SU-DHL-6 (cell line): ENCODE data around the gene GTF2H3.

ENCODE experiments used
- H2AFZ ChIP-seq: fragments of 200-600 bp; sonication (generic); 2 replicates; pipeline ENCODE4 v1.6.1; 2014; ENCODE audit warnings: low read depth, mild to moderate bottlenecking, moderate library complexity, mixed read lengths, antibody characterized with exemption, low read length; ENCODE audit not compliant: severe bottlenecking
- H3F3A ChIP-seq: fragments of 200-600 bp; shearing (Covaris generic); 2 replicates; pipeline ENCODE4 v1.6.0; 2016; ENCODE audit warnings: antibody characterized with exemption, mild to moderate bottlenecking; ENCODE audit not compliant: insufficient read depth
- H3K27ac ChIP-seq: fragments of 200-600 bp; sonication (generic); 2 replicates; pipeline ENCODE4 v1.5.1; 2016; ENCODE audit warnings: low read depth, mild to moderate bottlenecking, low read length, moderate library complexity, mixed read lengths
- H3K27me3 ChIP-seq: fragments of 200-600 bp; sonication (generic), shearing (Covaris generic); 2 replicates; pipeline ENCODE4 v1.6.0; 2014; ENCODE audit warnings: mild to moderate bottlenecking, low read length
- H3K36me3 ChIP-seq: fragments of 200-600 bp; sonication (generic); 2 replicates; pipeline ENCODE4 v1.6.1; 2014; ENCODE audit warnings: mild to moderate bottlenecking, low read length, mixed read lengths
- H3K4me2 ChIP-seq: fragments of 300-600, 200-600 bp; shearing (Covaris generic), sonication (generic); 2 replicates; pipeline ENCODE4 v1.6.0; 2014; ENCODE audit warnings: low read length, low read depth, mild to moderate bottlenecking; ENCODE audit not compliant: poor library complexity, severe bottlenecking
- H3K4me3 ChIP-seq: fragments of 200-600 bp; sonication (generic); 2 replicates; pipeline ENCODE4 v1.5.1; 2014; ENCODE audit warnings: antibody characterized with exemption, low read length, mild to moderate bottlenecking, mixed read lengths; ENCODE audit not compliant: insufficient read depth, poor library complexity, severe bottlenecking
- H3K79me2 ChIP-seq: fragments of 200-600 bp; sonication (generic); 2 replicates; pipeline ENCODE4 v1.6.1; 2014; ENCODE audit warnings: mild to moderate bottlenecking, low read length, moderate library complexity; ENCODE audit not compliant: insufficient read depth
- H3K9ac ChIP-seq: fragments of 200-600 bp; sonication (generic); 2 replicates; pipeline ENCODE4 v1.7.0; 2014; ENCODE audit warnings: mild to moderate bottlenecking, low read length
- H3K9me2 ChIP-seq: fragments of 200-600 bp; sonication (generic); replicated peaks from 2 replicates; pipeline ENCODE4 v1.6.1; 2014; ENCODE audit warnings: low read length; ENCODE audit not compliant: insufficient read depth
- H3K9me3 ChIP-seq: fragments of 200-600 bp; sonication (generic); 2 replicates; pipeline ENCODE4 v1.6.1; 2014; ENCODE audit warnings: low read length, mixed read lengths; ENCODE audit not compliant: insufficient read depth
- H4K20me1 ChIP-seq: fragments of 200-600 bp; sonication (generic); 2 replicates; pipeline ENCODE4 v1.6.1; 2014; ENCODE audit warnings: low read depth, mild to moderate bottlenecking, antibody characterized with exemption, low read length, moderate library complexity, mixed read lengths
- EZH2phosphoT487 ChIP-seq: fragments of 200-600 bp; sonication (generic), shearing (Covaris generic); conservative IDR thresholded peaks from 2 replicates; pipeline ENCODE4 v1.6.1; 2018; ENCODE audit warnings: mild to moderate bottlenecking, antibody characterized with exemption, low read length, moderate library complexity, mixed read lengths
- TF ChIP-seq, protein P1 (sequence below): fragments of 200-600 bp; sonication (generic); IDR thresholded peaks from one replicate; pipeline ENCODE4 v1.5.1; 2017; ENCODE audit warnings: antibody characterized with exemption, mild to moderate bottlenecking, low read length, moderate library complexity; ENCODE audit not compliant: insufficient read depth, poor library complexity, severe bottlenecking

Gene GTF2H3

DNA sequence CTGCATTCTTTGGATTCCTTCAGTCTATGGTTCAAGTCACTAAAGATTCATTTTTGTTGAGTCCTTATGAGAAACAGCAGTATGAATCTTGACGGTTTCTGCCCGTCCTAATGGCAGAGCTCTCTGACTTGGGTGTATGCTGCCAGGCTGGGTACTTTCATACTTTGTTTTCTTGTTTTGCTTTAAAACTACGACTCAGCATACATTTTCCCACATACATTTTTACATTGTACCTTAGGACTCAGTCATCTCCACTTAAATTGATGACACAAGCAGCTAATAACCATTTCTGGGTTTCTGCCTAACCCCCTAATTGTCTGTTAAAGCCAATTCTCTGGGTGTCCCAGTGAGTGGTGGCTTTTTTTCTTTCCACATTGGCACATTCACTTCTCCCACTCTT is 36.5 kb upstream of the GTF2H3 start:
- TF ChIP-seq, protein P1, sequence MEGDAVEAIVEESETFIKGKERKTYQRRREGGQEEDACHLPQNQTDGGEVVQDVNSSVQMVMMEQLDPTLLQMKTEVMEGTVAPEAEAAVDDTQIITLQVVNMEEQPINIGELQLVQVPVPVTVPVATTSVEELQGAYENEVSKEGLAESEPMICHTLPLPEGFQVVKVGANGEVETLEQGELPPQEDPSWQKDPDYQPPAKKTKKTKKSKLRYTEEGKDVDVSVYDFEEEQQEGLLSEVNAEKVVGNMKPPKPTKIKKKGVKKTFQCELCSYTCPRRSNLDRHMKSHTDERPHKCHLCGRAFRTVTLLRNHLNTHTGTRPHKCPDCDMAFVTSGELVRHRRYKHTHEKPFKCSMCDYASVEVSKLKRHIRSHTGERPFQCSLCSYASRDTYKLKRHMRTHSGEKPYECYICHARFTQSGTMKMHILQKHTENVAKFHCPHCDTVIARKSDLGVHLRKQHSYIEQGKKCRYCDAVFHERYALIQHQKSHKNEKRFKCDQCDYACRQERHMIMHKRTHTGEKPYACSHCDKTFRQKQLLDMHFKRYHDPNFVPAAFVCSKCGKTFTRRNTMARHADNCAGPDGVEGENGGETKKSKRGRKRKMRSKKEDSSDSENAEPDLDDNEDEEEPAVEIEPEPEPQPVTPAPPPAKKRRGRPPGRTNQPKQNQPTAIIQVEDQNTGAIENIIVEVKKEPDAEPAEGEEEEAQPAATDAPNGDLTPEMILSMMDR: no peak
- no peak for TF ChIP-seq EZH2phosphoT487
- Histone ChIP-seq H3K9ac (no peak overlapping the region), H2AFZ (no peak overlapping the region), H3K79me2 (peaks cover 30% of the 10 kb centered on the region), H3K4me3 (no peak overlapping the region), H3K9me2 (no peaks in the 10 kb centered on the region), H3K27ac (no peak overlapping the region), H3K27me3 (no peaks in the 10 kb centered on the region), H3K9me3 (no peaks in the 10 kb centered on the region), H3K4me2 (no peak overlapping the region), H3F3A (peaks cover 38% of the 10 kb centered on the region), H3K36me3 (peaks cover 16% of the 10 kb centered on the region; the same call in 1 of the 2 replicates), H4K20me1 (no peaks in the 10 kb centered on the region)

DNA sequence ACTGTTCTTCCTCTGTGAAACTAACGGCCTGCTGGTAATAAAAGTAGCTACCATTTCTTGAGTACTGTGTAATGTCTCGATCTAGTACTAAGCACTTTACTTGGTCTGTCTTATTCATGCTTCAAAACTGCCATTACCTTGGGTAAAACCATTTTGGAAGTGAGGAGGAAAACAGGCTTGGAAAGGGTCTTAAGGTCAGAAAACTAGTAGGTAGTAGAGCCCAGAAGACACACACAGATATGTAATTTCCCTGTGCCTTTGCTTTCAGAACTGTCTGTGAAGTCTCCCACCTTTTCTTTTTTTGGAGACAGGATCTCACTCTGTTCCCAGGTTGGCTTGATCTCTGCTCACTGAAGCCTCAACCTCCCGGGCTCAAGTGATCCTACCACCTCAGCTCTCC is 35.1 kb upstream of the GTF2H3 start:
- Histone ChIP-seq H3K4me2 (no peak overlapping the region), H3K9ac (no peak overlapping the region), H3K9me3 (no peaks in the 10 kb centered on the region), H3K36me3 (peaks cover 16% of the 10 kb centered on the region; the same call in 1 of the 2 replicates), H2AFZ (no peak overlapping the region), H4K20me1 (no peaks in the 10 kb centered on the region), H3K4me3 (no peak overlapping the region), H3K27ac (no peak overlapping the region), H3K27me3 (no peaks in the 10 kb centered on the region), H3K79me2 (peaks cover 31% of the 10 kb centered on the region), H3F3A (peaks cover 38% of the 10 kb centered on the region), H3K9me2 (no peaks in the 10 kb centered on the region)
- TF ChIP-seq EZH2phosphoT487: no peak
- TF ChIP-seq, protein P1: no peak

DNA sequence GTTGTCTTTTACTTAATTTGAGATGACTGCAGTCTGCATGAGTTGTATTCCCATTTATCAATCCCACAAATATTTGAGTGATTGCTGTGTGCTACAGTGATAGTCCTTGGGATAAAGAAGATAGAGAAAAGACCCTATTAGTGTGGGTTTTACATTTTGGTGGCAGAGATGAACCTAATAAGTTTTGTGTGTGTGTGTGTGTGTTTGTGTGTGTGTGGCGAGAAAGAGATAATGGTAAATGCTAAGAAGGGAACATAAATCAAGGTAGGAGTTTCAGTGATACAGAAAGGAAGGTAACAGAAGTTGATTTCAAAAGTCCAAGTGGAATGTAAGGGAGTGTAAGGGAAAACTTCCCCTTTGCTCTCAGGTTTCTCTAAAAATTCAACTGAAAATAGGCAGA is 34.3 kb upstream of the GTF2H3 start:
- H3K27me3 ChIP-seq: no peaks in the 10 kb centered on the region
- no peak overlapping the region for H3K4me2 ChIP-seq
- no peaks in the 10 kb centered on the region for H3K9me3 ChIP-seq
- no peak overlapping the region for H3K9ac ChIP-seq
- no peak overlapping the region for H3K27ac ChIP-seq
- no peaks in the 10 kb centered on the region for H4K20me1 ChIP-seq
- peaks cover 38% of the 10 kb centered on the region for H3F3A ChIP-seq
- TF ChIP-seq EZH2phosphoT487: no peak
- TF ChIP-seq, protein P1: no peak
- peaks cover 16% of the 10 kb centered on the region; the same call in 1 of the 2 replicates for H3K36me3 ChIP-seq
- H3K9me2 ChIP-seq: no peaks in the 10 kb centered on the region
- peaks cover 35% of the 10 kb centered on the region for H3K79me2 ChIP-seq
- no peak overlapping the region for H2AFZ ChIP-seq
- H3K4me3 ChIP-seq: no peak overlapping the region
